ENCODE data around the gene HINT3. TPM values are rescaled to one million over a fixed set of nuclear protein-coding genes. Genes with fewer than 3 reads are reported as not detected.

Gene HINT3
- total RNA-seq, 1 donor from 2014 or later: 11.8 TPM

- no peaks in the 10 kb centered on the region for H3K4me1 Mint-ChIP-seq (ENCODE audit: low read depth, unreplicated experiment)
- H3K4me3 Mint-ChIP-seq (ENCODE audit: unreplicated experiment): no peak overlapping the region
- H3K27me3 Mint-ChIP-seq (ENCODE audit: low read depth, unreplicated experiment): no peaks in the 10 kb centered on the region
- Histone ChIP-seq H3K4me1 (ENCODE audit: insufficient read depth, low read length) (no peaks in the 10 kb centered on the region), H3K79me2 (ENCODE audit: insufficient read depth, low read length) (no peaks in the 10 kb centered on the region), H3K9ac (ENCODE audit: low read length) (no peak overlapping the region), H3K4me3 (ENCODE audit: insufficient read depth, low read depth, low read length) (no peak overlapping the region), H3K36me3 (ENCODE audit: insufficient read depth, low read length) (no peaks in the 10 kb centered on the region), H3K27ac (ENCODE audit: low read depth, low read length) (no peak overlapping the region), H3K27me3 (ENCODE audit: insufficient read depth, low read length) (no peaks in the 10 kb centered on the region), H4K20me1 (ENCODE audit: insufficient read depth, low read length) (no peaks in the 10 kb centered on the region), H2AFZ (ENCODE audit: low read depth, low read length) (no peak overlapping the region), H3K4me2 (ENCODE audit: low read length) (no peak overlapping the region), H3K9me3 (ENCODE audit: insufficient read depth, low read depth, low read length) (no peaks in the 10 kb centered on the region)
- no peaks in the 10 kb centered on the region for H3K9me3 Mint-ChIP-seq (ENCODE audit: unreplicated experiment)
- DNase-seq (ENCODE audit: low read depth) (no peak), FAIRE-seq (no peak)
- no peak overlapping the region for H3K27ac Mint-ChIP-seq (ENCODE audit: unreplicated experiment)
- TF ChIP-seq CTCF (IDR thresholded peaks at IDR 0.05; ENCODE audit: insufficient read depth, low read depth, low read length) (no peak), EZH2 (IDR thresholded peaks at IDR 0.05; ENCODE audit: insufficient read depth, low read length) (no peak)
- H3K36me3 Mint-ChIP-seq (ENCODE audit: low read depth, unreplicated experiment): peaks cover 9% of the 10 kb centered on the region
Measured at GRCh38 chr6:126002755-126003679, 46.4 kb downstream of the HINT3 start.

GRCh38 chr6:126007800-126008199 is 51.2 kb downstream of the HINT3 start:
- Histone ChIP-seq H4K20me1 (ENCODE audit: insufficient read depth, low read length) (no peaks in the 10 kb centered on the region), H3K79me2 (ENCODE audit: insufficient read depth, low read length) (no peaks in the 10 kb centered on the region), H3K9me3 (ENCODE audit: insufficient read depth, low read depth, low read length) (no peaks in the 10 kb centered on the region), H3K4me2 (ENCODE audit: low read length) (no peak overlapping the region), H2AFZ (ENCODE audit: low read depth, low read length) (no peak overlapping the region), H3K27me3 (ENCODE audit: insufficient read depth, low read length) (no peaks in the 10 kb centered on the region), H3K9ac (ENCODE audit: low read length) (no peak overlapping the region), H3K27ac (ENCODE audit: low read depth, low read length) (no peak overlapping the region), H3K36me3 (ENCODE audit: insufficient read depth, low read length) (peaks cover 27% of the 10 kb centered on the region), H3K4me3 (ENCODE audit: insufficient read depth, low read depth, low read length) (no peak overlapping the region), H3K4me1 (ENCODE audit: insufficient read depth, low read length) (no peaks in the 10 kb centered on the region)
- no peak overlapping the region for H3K4me3 Mint-ChIP-seq (ENCODE audit: unreplicated experiment)
- FAIRE-seq (no peak), DNase-seq (ENCODE audit: low read depth) (no peak)
- H3K4me1 Mint-ChIP-seq (ENCODE audit: low read depth, unreplicated experiment): no peaks in the 10 kb centered on the region
- H3K36me3 Mint-ChIP-seq (ENCODE audit: low read depth, unreplicated experiment): peaks cover 3% of the 10 kb centered on the region
- no peaks in the 10 kb centered on the region for H3K27me3 Mint-ChIP-seq (ENCODE audit: low read depth, unreplicated experiment)
- H3K9me3 Mint-ChIP-seq (ENCODE audit: unreplicated experiment): no peaks in the 10 kb centered on the region
- TF ChIP-seq EZH2 (IDR thresholded peaks at IDR 0.05; ENCODE audit: insufficient read depth, low read length): no peak
- H3K27ac Mint-ChIP-seq (ENCODE audit: unreplicated experiment): no peak overlapping the region

- Histone ChIP-seq H3K4me2 (ENCODE audit: low read length) (no peak overlapping the region), H3K27me3 (ENCODE audit: insufficient read depth, low read length) (no peaks in the 10 kb centered on the region), H3K79me2 (ENCODE audit: insufficient read depth, low read length) (no peaks in the 10 kb centered on the region), H2AFZ (ENCODE audit: low read depth, low read length) (no peak overlapping the region), H3K27ac (ENCODE audit: low read depth, low read length) (no peak overlapping the region), H4K20me1 (ENCODE audit: insufficient read depth, low read length) (no peaks in the 10 kb centered on the region), H3K4me1 (ENCODE audit: insufficient read depth, low read length) (no peaks in the 10 kb centered on the region), H3K36me3 (ENCODE audit: insufficient read depth, low read length) (peaks cover 31% of the 10 kb centered on the region), H3K4me3 (ENCODE audit: insufficient read depth, low read depth, low read length) (no peak overlapping the region), H3K9ac (ENCODE audit: low read length) (no peak overlapping the region), H3K9me3 (ENCODE audit: insufficient read depth, low read depth, low read length) (no peaks in the 10 kb centered on the region)
- peaks cover 3% of the 10 kb centered on the region for H3K36me3 Mint-ChIP-seq (ENCODE audit: low read depth, unreplicated experiment)
- no peak for DNase-seq (ENCODE audit: low read depth)
- FAIRE-seq: no peak
- TF ChIP-seq CTCF (IDR thresholded peaks at IDR 0.05; ENCODE audit: insufficient read depth, low read depth, low read length): no peak
- TF ChIP-seq EZH2 (IDR thresholded peaks at IDR 0.05; ENCODE audit: insufficient read depth, low read length): no peak
- H3K9me3 Mint-ChIP-seq (ENCODE audit: unreplicated experiment): peaks cover 1% of the 10 kb centered on the region
- H3K27ac Mint-ChIP-seq (ENCODE audit: unreplicated experiment): no peak overlapping the region
- H3K27me3 Mint-ChIP-seq (ENCODE audit: low read depth, unreplicated experiment): no peaks in the 10 kb centered on the region
- H3K4me3 Mint-ChIP-seq (ENCODE audit: unreplicated experiment): no peak overlapping the region
- no peaks in the 10 kb centered on the region for H3K4me1 Mint-ChIP-seq (ENCODE audit: low read depth, unreplicated experiment)
Measured at GRCh38 chr6:126010040-126010439, 53.5 kb downstream of the HINT3 start.

All from astrocyte (in vitro differentiated cells and primary cell).